A549 treated with GW870086 at 1 μM for 4 hours (cell line): ENCODE data around the gene C1QTNF8. TPM values are rescaled to one million over a fixed set of nuclear protein-coding genes. Genes with fewer than 3 reads are reported as not detected.

ENCODE experiments used
- total RNA-seq: library from RNA; stranded (reverse); fragments of 200-300 nt; extraction: Qiagen RNA extraction; gene quantifications from 5 replicates; pipeline ENCODE4 v1.2.3, GENCODE V29; 2022; ENCODE audit warnings: low read depth

Gene C1QTNF8
- total RNA-seq = not detected in 5 replicates

DNA sequence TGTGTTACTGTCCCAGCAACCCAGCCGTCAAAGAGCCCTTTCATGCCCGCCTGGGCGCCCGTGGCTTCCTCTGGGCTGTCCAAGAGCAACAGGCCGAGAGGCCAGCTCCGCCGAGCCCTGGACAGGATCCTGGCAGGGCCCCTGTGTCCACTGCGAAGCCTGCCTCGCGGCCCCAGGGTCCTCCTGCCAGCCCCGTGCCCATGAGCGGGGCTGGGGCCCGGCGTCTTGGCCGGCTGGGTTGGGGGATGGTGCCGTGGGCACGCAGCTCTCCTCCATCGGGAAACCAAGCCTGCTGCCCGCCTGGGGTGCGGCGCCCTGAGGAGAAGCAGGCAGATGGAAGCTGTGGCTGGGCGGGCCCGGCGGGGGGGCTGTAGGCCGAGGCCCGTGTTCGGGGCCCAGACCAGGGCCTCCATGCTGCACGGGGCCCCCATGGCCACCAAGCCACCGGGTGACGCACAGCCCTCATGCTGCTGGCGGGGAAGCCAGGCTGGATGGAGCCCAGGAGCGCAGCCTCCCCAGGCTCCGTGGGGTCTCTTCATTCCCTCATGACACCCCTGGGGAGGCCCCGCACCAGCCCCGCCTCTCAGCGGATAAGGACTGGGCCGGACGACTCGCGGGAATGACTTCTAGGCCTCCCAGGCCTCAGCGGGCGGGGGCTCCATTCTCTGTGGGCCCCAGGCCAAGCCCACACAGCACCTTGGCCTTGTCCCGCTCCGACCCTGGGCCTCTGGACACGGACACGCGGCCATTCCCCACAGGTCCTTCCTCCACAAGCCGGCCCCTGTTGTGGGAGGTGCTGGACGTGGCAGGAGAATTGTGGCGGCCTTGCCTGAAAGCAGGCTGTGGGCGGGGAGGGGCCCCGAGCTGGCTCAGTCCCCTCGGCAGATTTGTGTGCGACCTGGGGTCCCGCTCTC, at the start of gene C1QTNF8:
Gene C1QTNF8, minus strand, starts transcription at position 76 of the 914 bp plus-strand sequence. CDS start 1,322 bp downstream, outside the sequence.

GRCh38 chr16:1072526-1073261, 23.4 kb downstream of the C1QTNF8 start, which contains the start of gene SSTR5:
SSTR5 (plus strand) TSS chr16:1072747; CDS start chr16:1078869, 6,122 bp downstream.

Other genes starting within 250 kb of the C1QTNF8 start
- 8.8 to 10.9 TPM (median 10.2 TPM) in 5 replicates for gene LMF1, start 125.3 kb downstream of the C1QTNF8 start, total RNA-seq
- gene SOX8, start 114.5 kb downstream of the C1QTNF8 start, total RNA-seq = 2.1 to 3.8 TPM (median 3.4 TPM) in 5 replicates
- 0.47 to 1.6 TPM (median 0.69 TPM) in 5 replicates for gene SSTR5, start 23.5 kb downstream of the C1QTNF8 start, total RNA-seq
- gene CACNA1H, start 56.9 kb upstream of the C1QTNF8 start, total RNA-seq = 12.4 to 19.8 TPM (median 18.4 TPM) in 5 replicates
- 0.15 to 0.16 TPM in 2 of 5 replicates, not detected in the others for gene TPSG1, start 129.0 kb upstream of the C1QTNF8 start, total RNA-seq
- gene TPSB2, start 133.9 kb upstream of the C1QTNF8 start, total RNA-seq = 0.13 TPM in 1 of 5 replicates, not detected in the others
- 0.09 TPM in 1 of 5 replicates, not detected in the others for gene TPSAB1, start 144.5 kb upstream of the C1QTNF8 start, total RNA-seq
- gene TPSD1, start 159.8 kb upstream of the C1QTNF8 start, total RNA-seq = 0.15 TPM in 1 of 5 replicates, not detected in the others
- gene UBE2I, start 213.4 kb upstream of the C1QTNF8 start, total RNA-seq = 150 to 195 TPM (median 172 TPM) in 5 replicates
- 0.94 to 1.5 TPM (median 1.3 TPM) in 5 replicates for gene BAIAP3, start 237.4 kb upstream of the C1QTNF8 start, total RNA-seq